Astrocyte (in vitro differentiated cells and primary cell): ENCODE results near the gene SYF2.

Source experiments
- CTCF ChIP-seq: IDR thresholded peaks from 2 replicates; pipeline ENCODE4 v1.5.1; 2011; ENCODE audit warnings: low read depth, mild to moderate bottlenecking, inconsistent platforms, low read length, moderate library complexity; ENCODE audit not compliant: insufficient read depth
- EZH2 ChIP-seq: IDR thresholded peaks from 2 replicates; pipeline ENCODE4 v1.6.1; 2012; ENCODE audit warnings: mild to moderate bottlenecking, low read length, inconsistent platforms; ENCODE audit not compliant: insufficient read depth

GRCh38 chr1:25253911-25254310 lies 21.6 kb upstream of the SYF2 start:
- no peak for TF ChIP-seq CTCF
- TF ChIP-seq EZH2 = no peak
